ENCODE data around the gene IFI6.
"Not testable (repeated sequence)": the region's sequence is repeated elsewhere in the genome, so short reads cannot be mapped to it uniquely, and the experiment has no call there.

The IFI6 gene

DNA sequence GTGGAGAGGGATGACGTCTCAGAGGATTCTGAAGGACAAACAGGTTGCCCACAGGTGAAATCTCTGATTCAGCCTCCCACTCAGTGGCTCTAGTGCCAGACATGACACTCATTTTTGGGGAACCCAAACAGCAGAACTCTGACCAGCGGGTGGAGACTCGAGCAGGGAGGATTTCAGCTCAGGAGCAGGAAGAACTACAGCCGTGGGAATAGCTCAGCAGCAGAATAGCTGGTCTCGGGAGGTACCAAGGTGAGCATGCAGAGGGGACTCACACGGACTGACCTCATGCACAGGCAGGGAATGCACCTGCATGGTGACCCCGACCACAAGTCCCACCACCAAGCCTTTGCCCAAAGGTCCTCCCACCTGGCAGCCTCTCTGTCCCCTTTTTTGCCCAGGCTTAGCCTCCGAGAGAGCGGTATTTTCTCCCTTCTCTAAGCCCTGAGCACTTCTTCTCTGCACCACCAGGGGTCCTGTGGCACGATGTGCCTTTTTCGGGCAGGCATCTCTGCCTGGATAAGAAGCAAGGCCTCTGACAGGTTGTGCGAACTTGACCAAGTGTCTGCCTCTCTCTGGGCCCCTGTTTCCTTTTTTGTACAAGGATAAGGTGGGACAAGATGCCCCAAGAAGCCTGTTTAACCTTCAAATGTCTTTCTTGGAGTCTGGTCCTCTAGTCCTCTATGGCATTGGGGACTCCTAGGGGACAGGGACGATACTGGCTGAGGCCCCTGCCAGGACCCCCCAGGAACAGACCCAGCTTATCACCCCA lies 28.2 kb downstream of the IFI6 start:
- Histone ChIP-seq H3K27me3 (ENCODE audit: control insufficient read depth, insufficient read depth, low read length) (no peaks in the 10 kb centered on the region), H3K36me3 (ENCODE audit: control insufficient read depth, insufficient read depth, low read length) (no peaks in the 10 kb centered on the region), H3K9ac (ENCODE audit: low read length) (no peak overlapping the region), H3K9me3 (ENCODE audit: control insufficient read depth, low read length) (no peaks in the 10 kb centered on the region), H3K4me3 (ENCODE audit: low read length) (no peak overlapping the region), H3K4me1 (ENCODE audit: control insufficient read depth, insufficient read depth, low read length) (no peaks in the 10 kb centered on the region)

GRCh38 chr1:27640514-27640913 lies 31.5 kb downstream of the IFI6 start:
- H3K27me3 ChIP-seq (ENCODE audit: control insufficient read depth, insufficient read depth, low read length); H3K4me1 ChIP-seq (ENCODE audit: control insufficient read depth, insufficient read depth, low read length); H3K4me3 ChIP-seq (ENCODE audit: low read length); H3K36me3 ChIP-seq (ENCODE audit: control insufficient read depth, insufficient read depth, low read length); H3K9ac ChIP-seq (ENCODE audit: low read length); H3K9me3 ChIP-seq (ENCODE audit: control insufficient read depth, low read length): not testable (repeated sequence)

DNA sequence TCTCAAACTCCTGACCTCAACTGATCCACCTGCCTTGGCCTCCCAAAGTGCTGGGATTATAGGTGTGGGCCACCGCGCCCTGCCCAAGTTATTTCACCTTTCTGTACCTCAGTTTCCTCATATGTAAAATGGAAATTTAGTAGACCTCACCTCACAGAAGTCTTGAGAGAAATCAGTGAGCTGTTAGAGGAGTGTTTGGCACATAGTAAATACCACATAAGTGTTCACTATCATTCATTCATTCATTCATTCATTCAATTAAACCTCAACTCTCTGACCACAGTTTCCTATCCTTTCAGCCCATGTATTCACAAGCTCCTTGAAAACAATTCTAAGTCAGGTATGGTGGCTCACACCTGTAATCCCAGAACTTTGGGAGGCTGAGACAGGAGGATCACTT lies 33.2 kb downstream of the IFI6 start:
- H3K9me3 ChIP-seq (ENCODE audit: control insufficient read depth, low read length), result no peaks in the 10 kb centered on the region
- peaks cover 18% of the 10 kb centered on the region for H3K27me3 ChIP-seq (ENCODE audit: control insufficient read depth, insufficient read depth, low read length)
- H3K4me1 ChIP-seq (ENCODE audit: control insufficient read depth, insufficient read depth, low read length), result peaks cover 5% of the 10 kb centered on the region

GRCh38 chr1:27638047-27638734 lies 33.8 kb downstream of the IFI6 start:
- Histone ChIP-seq H3K36me3 (ENCODE audit: control insufficient read depth, insufficient read depth, low read length) (no peaks in the 10 kb centered on the region), H3K27me3 (ENCODE audit: control insufficient read depth, insufficient read depth, low read length) (peaks cover 24% of the 10 kb centered on the region), H3K9me3 (ENCODE audit: control insufficient read depth, low read length) (no peaks in the 10 kb centered on the region), H3K4me3 (ENCODE audit: low read length) (no peak overlapping the region), H3K4me1 (ENCODE audit: control insufficient read depth, insufficient read depth, low read length) (peaks cover 5% of the 10 kb centered on the region), H3K9ac (ENCODE audit: low read length) (no peak overlapping the region)

More for the DNA sequence above, 33.2 kb downstream of the IFI6 start:
- H3K9ac ChIP-seq (ENCODE audit: low read length), result no peak overlapping the region
- no peaks in the 10 kb centered on the region for H3K36me3 ChIP-seq (ENCODE audit: control insufficient read depth, insufficient read depth, low read length)
- H3K4me3 ChIP-seq (ENCODE audit: low read length), result no peak overlapping the region

GRCh38 chr1:27635396-27636142 lies 36.4 kb downstream of the IFI6 start:
- Histone ChIP-seq H3K9me3 (ENCODE audit: control insufficient read depth, low read length) (no peaks in the 10 kb centered on the region), H3K4me3 (ENCODE audit: low read length) (no peak overlapping the region), H3K36me3 (ENCODE audit: control insufficient read depth, insufficient read depth, low read length) (no peaks in the 10 kb centered on the region), H3K4me1 (ENCODE audit: control insufficient read depth, insufficient read depth, low read length) (peaks cover 5% of the 10 kb centered on the region), H3K9ac (ENCODE audit: low read length) (no peak overlapping the region), H3K27me3 (ENCODE audit: control insufficient read depth, insufficient read depth, low read length) (peaks cover 31% of the 10 kb centered on the region)

- Histone ChIP-seq H3K4me3 (ENCODE audit: low read length) (peak within 1 kb of the TSS; percentile 25), H3K9ac (ENCODE audit: low read length) (peak within 1 kb of the TSS; percentile 64), H3K36me3 (ENCODE audit: control insufficient read depth, insufficient read depth, low read length) (no peaks in the 10 kb centered on the region)
Measured at GRCh38 chr1:27634985-27635367, 37.0 kb downstream of the IFI6 start, which contains the start of gene FGR. Gene FGR (minus strand): TSS chr1:27635185. CDS start chr1:27623916, 11,269 bp downstream.

DNA sequence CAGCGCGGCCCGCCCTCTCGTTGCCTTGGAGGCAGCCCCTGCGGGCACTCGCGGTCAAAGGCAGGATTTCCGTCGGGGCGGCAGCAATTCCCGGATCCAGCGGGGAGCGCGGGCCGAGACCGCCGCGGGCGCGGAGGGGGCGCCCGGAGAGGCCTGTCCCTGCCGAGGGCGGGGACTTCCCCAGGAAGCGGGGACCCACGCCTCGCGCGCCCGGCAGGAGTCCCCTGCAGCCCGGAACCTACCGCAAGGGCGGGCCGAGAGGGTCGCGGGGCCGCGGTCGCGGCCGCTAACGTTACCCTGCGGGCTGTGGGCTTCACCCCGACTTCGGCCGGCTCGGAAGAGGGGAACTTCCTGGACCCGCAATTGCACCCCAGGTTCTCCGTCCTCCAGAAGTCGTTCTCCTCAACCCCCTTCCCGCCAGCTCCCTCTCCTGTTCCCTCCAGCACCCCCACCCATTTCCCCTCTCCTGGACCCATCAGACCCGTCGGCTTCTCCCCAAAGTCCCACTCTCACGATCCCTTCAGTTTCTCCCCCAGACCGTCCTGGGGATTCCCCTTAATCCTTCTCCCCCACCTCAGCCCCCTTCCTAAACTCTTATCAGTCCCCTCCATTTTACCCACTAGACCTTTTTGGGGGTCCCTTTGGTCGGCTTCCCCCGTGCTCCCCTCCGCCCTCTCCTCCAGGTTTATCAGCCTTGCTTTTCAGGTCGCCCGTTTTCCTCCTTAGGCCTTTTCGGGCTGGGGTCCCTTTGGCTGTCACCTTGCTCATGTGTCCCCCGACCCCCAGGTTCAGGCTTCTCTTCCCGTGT lies 37.6 kb downstream of the IFI6 start:
- Histone ChIP-seq H3K4me1 (ENCODE audit: control insufficient read depth, insufficient read depth, low read length) (peaks cover 5% of the 10 kb centered on the region), H3K9me3 (ENCODE audit: control insufficient read depth, low read length) (no peaks in the 10 kb centered on the region), H3K4me3 (ENCODE audit: low read length) (peak overlapping the region; percentile 25), H3K36me3 (ENCODE audit: control insufficient read depth, insufficient read depth, low read length) (no peaks in the 10 kb centered on the region), H3K27me3 (ENCODE audit: control insufficient read depth, insufficient read depth, low read length) (peaks cover 31% of the 10 kb centered on the region), H3K9ac (ENCODE audit: low read length) (peak overlapping the region; percentile 64)

More at GRCh38 chr1:27634985-27635367, 37.0 kb downstream of the IFI6 start, which contains the start of gene FGR:
- H3K9me3 ChIP-seq (ENCODE audit: control insufficient read depth, low read length), result no peaks in the 10 kb centered on the region
- peaks cover 31% of the 10 kb centered on the region for H3K27me3 ChIP-seq (ENCODE audit: control insufficient read depth, insufficient read depth, low read length)
- peaks cover 5% of the 10 kb centered on the region for H3K4me1 ChIP-seq (ENCODE audit: control insufficient read depth, insufficient read depth, low read length)

- Histone ChIP-seq H3K36me3 (ENCODE audit: control insufficient read depth, insufficient read depth, low read length) (no peaks in the 10 kb centered on the region), H3K4me3 (ENCODE audit: low read length) (peak overlapping the region; percentile 25), H3K4me1 (ENCODE audit: control insufficient read depth, insufficient read depth, low read length) (peaks cover 5% of the 10 kb centered on the region), H3K27me3 (ENCODE audit: control insufficient read depth, insufficient read depth, low read length) (peaks cover 34% of the 10 kb centered on the region), H3K9ac (ENCODE audit: low read length) (peak overlapping the region; percentile 64), H3K9me3 (ENCODE audit: control insufficient read depth, low read length) (no peaks in the 10 kb centered on the region)
Measured at GRCh38 chr1:27633640-27634176, 38.3 kb downstream of the IFI6 start.

- Histone ChIP-seq H3K27me3 (ENCODE audit: control insufficient read depth, insufficient read depth, low read length) (peaks cover 34% of the 10 kb centered on the region), H3K9ac (ENCODE audit: low read length) (no peak overlapping the region), H3K36me3 (ENCODE audit: control insufficient read depth, insufficient read depth, low read length) (no peaks in the 10 kb centered on the region), H3K4me3 (ENCODE audit: low read length) (no peak overlapping the region), H3K9me3 (ENCODE audit: control insufficient read depth, low read length) (no peaks in the 10 kb centered on the region), H3K4me1 (ENCODE audit: control insufficient read depth, insufficient read depth, low read length) (peaks cover 5% of the 10 kb centered on the region)
Measured at GRCh38 chr1:27633298-27633610, 38.7 kb downstream of the IFI6 start.

DNA sequence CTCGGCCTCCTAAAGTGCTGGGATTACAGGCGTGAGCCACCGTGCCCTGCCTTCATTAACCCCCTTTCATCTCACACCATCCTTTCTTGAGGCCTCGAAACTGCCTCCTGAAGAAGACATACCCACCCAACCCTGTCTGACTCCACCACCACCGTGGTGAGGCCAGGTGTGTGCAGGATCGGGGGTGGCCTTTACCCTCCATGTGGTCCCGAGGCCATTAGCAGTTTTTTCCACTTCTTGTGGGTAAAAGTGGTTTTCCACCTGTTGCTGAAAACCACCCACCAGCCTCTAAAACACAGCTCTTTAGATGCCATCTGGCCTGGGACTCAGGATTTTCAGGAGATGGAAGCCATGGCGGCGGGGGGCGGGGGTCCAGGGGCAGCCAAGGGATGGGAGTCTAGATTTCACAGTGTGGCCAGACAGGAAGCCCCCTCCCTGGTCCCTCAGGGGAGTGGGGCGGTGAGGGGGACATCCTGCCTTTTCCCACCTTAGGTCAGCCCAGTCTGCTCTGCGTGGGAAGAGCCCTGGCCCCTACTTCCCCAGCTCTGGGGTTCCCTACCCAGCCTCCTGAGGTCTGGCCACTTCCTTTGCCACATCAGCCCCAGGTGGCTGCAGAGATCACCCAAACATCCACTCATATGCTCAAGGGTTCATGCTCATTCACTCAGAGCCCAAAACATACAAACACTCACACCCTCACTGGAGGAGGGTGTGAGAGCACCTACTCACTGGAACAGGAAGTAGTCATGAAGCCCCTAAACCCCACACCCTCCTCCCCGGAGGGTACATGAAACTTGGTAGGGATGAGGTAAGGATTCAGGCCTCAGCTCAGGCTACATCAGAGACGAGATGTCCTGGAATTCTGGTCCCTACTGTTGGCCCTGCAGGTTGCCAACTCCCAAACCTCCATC lies 39.4 kb downstream of the IFI6 start:
- Histone ChIP-seq H3K4me3 (ENCODE audit: low read length) (no peak overlapping the region), H3K9me3 (ENCODE audit: control insufficient read depth, low read length) (no peaks in the 10 kb centered on the region), H3K27me3 (ENCODE audit: control insufficient read depth, insufficient read depth, low read length) (peaks cover 34% of the 10 kb centered on the region), H3K36me3 (ENCODE audit: control insufficient read depth, insufficient read depth, low read length) (no peaks in the 10 kb centered on the region), H3K4me1 (ENCODE audit: control insufficient read depth, insufficient read depth, low read length) (peaks cover 5% of the 10 kb centered on the region), H3K9ac (ENCODE audit: low read length) (no peak overlapping the region)
